Panc1 (cell line): ENCODE data around the gene EIF3L. TPM values are rescaled to one million over a fixed set of nuclear protein-coding genes. Genes with fewer than 3 reads are reported as not detected.

Source experiments
- ATAC-seq: fragments of 200-7000 bp; cut with Tn5 transposase; 2 replicates; pipeline ENCODE4 v1.9.1; 2020; ENCODE audit warnings: mild to moderate bottlenecking, moderate library complexity
- BruUV-seq: library from RNA; stranded (reverse); fragments of 400-500 nt; replicated peaks from 2 replicates; lab custom pipeline; 2021; lab: Mats Ljungman, UMichigan
- CTCF ChIA-PET: fragments of 300-600 bp; sonication (Branson Sonifier 250); formaldehyde crosslinking; loops from one replicate; lab custom pipeline; 2022; ENCODE audit warnings: antibody characterized with exemption; lab: Charles Lee
- POLR2A ChIA-PET: fragments of 300-600 bp; sonication (Branson Sonifier 250); formaldehyde crosslinking; loops from one replicate; lab custom pipeline; 2022; ENCODE audit warnings: antibody characterized with exemption; lab: Charles Lee
- DNase-seq: peaks from one replicate; pipeline ENCODE4 v3.0.0-alpha.2; 2010; ENCODE audit warnings: low read depth, low spot score
- H3K27ac ChIP-seq: 2 replicates; pipeline ENCODE4 v1.5.1; 2011; ENCODE audit warnings: mild to moderate bottlenecking, low read length, inconsistent platforms
- H3K27me3 ChIP-seq: fragments of 200-500 bp; sonication (Bioruptor generic); 2 replicates; pipeline ENCODE4 v1.6.0; 2014; ENCODE audit warnings: low read length, inconsistent platforms; ENCODE audit not compliant: control insufficient read depth, insufficient read depth
- H3K36me3 ChIP-seq: fragments of 200-500 bp; sonication (Bioruptor generic); 2 replicates; pipeline ENCODE4 v1.5.1; 2014; ENCODE audit warnings: inconsistent platforms, mild to moderate bottlenecking, low read length, moderate library complexity; ENCODE audit not compliant: control insufficient read depth, insufficient read depth
- H3K4me1 ChIP-seq: 2 replicates; pipeline ENCODE4 v1.5.1; 2011; ENCODE audit warnings: inconsistent platforms, mild to moderate bottlenecking, low read length, moderate library complexity; ENCODE audit not compliant: control insufficient read depth, insufficient read depth
- H3K4me3 ChIP-seq, 2 experiments: 2 replicates each; pipeline ENCODE4 v1.5.1; 2011 to 2012; ENCODE audit warnings: low read depth in 2 of 2, low read length in 2 of 2, mild to moderate bottlenecking in 2 of 2, inconsistent platforms in 1 of 2, moderate library complexity in 1 of 2
- H3K9me3 ChIP-seq: fragments of 200-500 bp; sonication (Bioruptor generic); 2 replicates; pipeline ENCODE4 v1.5.1; 2014; ENCODE audit warnings: low read depth, mild to moderate bottlenecking, inconsistent platforms, low read length, moderate library complexity; ENCODE audit not compliant: control insufficient read depth, insufficient read depth
- CTCF ChIP-seq: fragments of 450-650 bp; IDR thresholded peaks from 2 replicates; pipeline ENCODE4 v1.5.1; 2017; ENCODE audit warnings: mild to moderate bottlenecking
- POLR2AphosphoS5 ChIP-seq: IDR thresholded peaks from 2 replicates; pipeline ENCODE4 v1.6.1; 2012; ENCODE audit warnings: mild to moderate bottlenecking, low read depth, low read length, moderate library complexity
- REST ChIP-seq, 2 experiments: IDR thresholded peaks; 2 replicates each; pipeline ENCODE4 v1.6.1; 2011 to 2012; ENCODE audit warnings: low read depth in 2 of 2, control low read depth in 1 of 2, low read length in 1 of 2, mild to moderate bottlenecking in 1 of 2, moderate library complexity in 1 of 2; ENCODE audit not compliant: insufficient read depth in 1 of 2
- SIN3A ChIP-seq: IDR thresholded peaks from 2 replicates; pipeline ENCODE4 v1.6.1; 2012; ENCODE audit warnings: low read depth, mild to moderate bottlenecking, low read length, moderate library complexity, borderline replicate concordance; ENCODE audit not compliant: insufficient read depth
- TCF7L2 ChIP-seq: IDR thresholded peaks from 2 replicates; pipeline ENCODE4 v1.6.1; 2011; ENCODE audit warnings: mild to moderate bottlenecking, low read depth, low read length, inconsistent platforms
- in situ Hi-C: cut with HindIII; loops from 2 replicates; pipeline ENCODE4 v1.10.0; 2016; ENCODE audit warnings: low sequenced_read_pairs, low pct_unique_long_range_greater_than_20kb
- intact Hi-C: fragments of 100-400 bp; cut with micrococcal nuclease; formaldehyde crosslinking; loops from one replicate; pipeline ENCODE4 v1.10.0; 2022; ENCODE audit not compliant: unreplicated experiment
- total RNA-seq: library from RNA; stranded (reverse); gene quantifications from one replicate; pipeline ENCODE4 v1.2.1, GENCODE V29; 2021; ENCODE audit not compliant: unreplicated experiment

EIF3L gene
- total RNA-seq, 1 experiment from 2014 or later: 211 TPM

GRCh38 chr22:37823134-37823985, 25.9 kb upstream of the EIF3L start, which contains the start of gene GALR3:
Gene GALR3, plus strand, starts transcription at chr22:37823382. Its CDS starts 25 bp downstream, at chr22:37823407.
- intact Hi-C loops (no loop called here), in situ Hi-C loops (no loop called here)
- DNase-seq (no peak), ATAC-seq (no peak)
- no peaks in the 10 kb centered on the region for H3K9me3 ChIP-seq
- H3K27me3 ChIP-seq: no peaks in the 10 kb centered on the region
- no peaks in the 10 kb centered on the region for H3K4me1 ChIP-seq
- POLR2A ChIA-PET: no interaction called here
- no peak within 1 kb of the TSS for H3K4me3 ChIP-seq
- CTCF ChIA-PET: interaction anchor here (0.6 kb wide), 1 partner anchor 180 kb away, joined by 12 read pairs; no protein-coding TSS in a partner anchor
- no peak within 1 kb of the TSS for H3K27ac ChIP-seq
- H3K36me3 ChIP-seq: no peaks in the 10 kb centered on the region
- TF ChIP-seq REST (IDR thresholded peaks at IDR 0.05; ENCODE audit: insufficient read depth in 1 of 2, low read depth in 2 of 2, low read length in 1 of 2): no peak
- TF ChIP-seq POLR2AphosphoS5: no peak
- TF ChIP-seq TCF7L2: no peak
- no peak for TF ChIP-seq CTCF
- TF ChIP-seq SIN3A: no peak
- no TSS peak for BruUV-seq

DNA sequence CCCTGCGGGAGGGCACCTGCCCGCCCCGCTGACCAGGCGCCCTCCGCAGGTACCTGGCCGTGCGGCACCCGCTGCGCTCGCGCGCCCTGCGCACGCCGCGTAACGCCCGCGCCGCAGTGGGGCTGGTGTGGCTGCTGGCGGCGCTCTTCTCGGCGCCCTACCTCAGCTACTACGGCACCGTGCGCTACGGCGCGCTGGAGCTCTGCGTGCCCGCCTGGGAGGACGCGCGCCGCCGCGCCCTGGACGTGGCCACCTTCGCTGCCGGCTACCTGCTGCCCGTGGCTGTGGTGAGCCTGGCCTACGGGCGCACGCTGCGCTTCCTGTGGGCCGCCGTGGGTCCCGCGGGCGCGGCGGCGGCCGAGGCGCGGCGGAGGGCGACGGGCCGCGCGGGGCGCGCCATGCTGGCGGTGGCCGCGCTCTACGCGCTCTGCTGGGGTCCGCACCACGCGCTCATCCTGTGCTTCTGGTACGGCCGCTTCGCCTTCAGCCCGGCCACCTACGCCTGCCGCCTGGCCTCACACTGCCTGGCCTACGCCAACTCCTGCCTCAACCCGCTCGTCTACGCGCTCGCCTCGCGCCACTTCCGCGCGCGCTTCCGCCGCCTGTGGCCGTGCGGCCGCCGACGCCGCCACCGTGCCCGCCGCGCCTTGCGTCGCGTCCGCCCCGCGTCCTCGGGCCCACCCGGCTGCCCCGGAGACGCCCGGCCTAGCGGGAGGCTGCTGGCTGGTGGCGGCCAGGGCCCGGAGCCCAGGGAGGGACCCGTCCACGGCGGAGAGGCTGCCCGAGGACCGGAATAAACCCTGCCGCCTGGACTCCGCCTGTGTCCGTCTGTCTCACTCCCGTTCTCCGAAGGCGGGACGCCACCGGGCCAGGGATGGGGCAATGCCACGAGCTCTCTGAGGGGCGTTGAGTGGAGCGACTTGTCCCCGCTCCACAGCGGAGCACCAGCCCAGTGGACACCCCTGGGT, 24.3 kb upstream of the EIF3L start:
- DNase-seq (no peak), ATAC-seq (no peak)
- H3K9me3 ChIP-seq: no peaks in the 10 kb centered on the region
- no TSS peak for BruUV-seq
- POLR2A ChIA-PET: interaction anchor here (0.5 to 0.6 kb wide), 2 partner anchors 12 to 35 kb away, joined by 4 read pairs; no protein-coding TSS in a partner anchor
- no peaks in the 10 kb centered on the region for H3K4me1 ChIP-seq
- H3K4me3 ChIP-seq: no peak overlapping the region
- no peaks in the 10 kb centered on the region for H3K36me3 ChIP-seq
- in situ Hi-C loops: no loop called here
- intact Hi-C loops: no loop called here
- no peak for TF ChIP-seq CTCF
- TF ChIP-seq POLR2AphosphoS5: no peak
- no peak for TF ChIP-seq TCF7L2
- TF ChIP-seq SIN3A: no peak
- no peak for TF ChIP-seq REST (IDR thresholded peaks at IDR 0.05; ENCODE audit: insufficient read depth in 1 of 2, low read depth in 2 of 2, low read length in 1 of 2)
- H3K27ac ChIP-seq: no peak overlapping the region
- CTCF ChIA-PET: no interaction called here
- no peaks in the 10 kb centered on the region for H3K27me3 ChIP-seq
